NCI-H146 treated with DMSO at 0.1 percent for 48 hours (cell line): Measurements from ENCODE around the gene SDF4.

Experiments used
- DNase-seq: peaks from one replicate; lab custom pipeline; 2025; ENCODE audit not compliant: unreplicated experiment; lab: John Stamatoyannopoulos, UW

Gene SDF4

GRCh38 chr1:1231400-1232207 lies at the start of gene SDF4:
TSS of gene SDF4 (minus strand) at chr1:1232001. CDS start at chr1:1228772, 3,229 bp downstream.
- DNase-seq, result peak; percentile 71

DNA sequence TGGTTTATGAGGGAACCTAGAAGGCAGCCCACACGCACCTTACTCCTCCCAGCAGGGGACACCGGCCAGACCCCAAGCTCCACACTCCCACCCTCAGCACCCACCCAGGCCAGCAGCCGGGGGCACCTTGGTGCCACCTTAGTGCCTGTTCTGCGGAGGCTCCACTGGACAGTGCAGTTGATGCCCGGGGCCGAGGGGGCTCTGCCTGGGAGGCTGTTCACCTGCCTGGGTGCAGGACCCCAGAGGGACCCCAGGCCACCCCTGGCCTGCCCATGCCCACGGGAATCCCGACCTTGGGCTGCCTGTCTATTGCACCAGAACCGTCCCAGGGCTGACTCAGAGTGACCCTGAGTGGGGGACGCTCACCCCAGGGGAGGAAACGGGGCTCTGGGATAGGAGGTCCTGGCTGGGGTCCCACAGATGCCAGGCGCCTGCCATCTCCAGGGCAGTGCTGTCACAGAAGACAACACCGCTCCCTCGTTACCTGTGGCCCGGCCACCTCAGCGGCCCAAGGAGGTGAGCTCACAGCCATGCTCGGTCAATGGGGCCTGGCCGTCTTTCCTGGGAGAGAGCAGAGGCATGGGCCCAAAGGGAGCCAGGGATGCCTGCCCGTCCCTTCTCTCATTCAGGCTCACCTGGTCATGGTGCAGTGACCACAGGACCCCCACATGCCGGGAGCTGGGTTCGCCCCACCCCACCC lies 49.1 kb upstream of the SDF4 start:
- DNase-seq, result no peak

- DNase-seq, result no peak
Measured at GRCh38 chr1:1279028-1279427, 47.2 kb upstream of the SDF4 start.

GRCh38 chr1:1278620-1279019 lies 46.8 kb upstream of the SDF4 start:
- no peak for DNase-seq

GRCh38 chr1:1275836-1276235 lies 44.0 kb upstream of the SDF4 start:
- DNase-seq, result no peak

GRCh38 chr1:1274931-1275431 lies 43.2 kb upstream of the SDF4 start:
- DNase-seq, result no peak

DNA sequence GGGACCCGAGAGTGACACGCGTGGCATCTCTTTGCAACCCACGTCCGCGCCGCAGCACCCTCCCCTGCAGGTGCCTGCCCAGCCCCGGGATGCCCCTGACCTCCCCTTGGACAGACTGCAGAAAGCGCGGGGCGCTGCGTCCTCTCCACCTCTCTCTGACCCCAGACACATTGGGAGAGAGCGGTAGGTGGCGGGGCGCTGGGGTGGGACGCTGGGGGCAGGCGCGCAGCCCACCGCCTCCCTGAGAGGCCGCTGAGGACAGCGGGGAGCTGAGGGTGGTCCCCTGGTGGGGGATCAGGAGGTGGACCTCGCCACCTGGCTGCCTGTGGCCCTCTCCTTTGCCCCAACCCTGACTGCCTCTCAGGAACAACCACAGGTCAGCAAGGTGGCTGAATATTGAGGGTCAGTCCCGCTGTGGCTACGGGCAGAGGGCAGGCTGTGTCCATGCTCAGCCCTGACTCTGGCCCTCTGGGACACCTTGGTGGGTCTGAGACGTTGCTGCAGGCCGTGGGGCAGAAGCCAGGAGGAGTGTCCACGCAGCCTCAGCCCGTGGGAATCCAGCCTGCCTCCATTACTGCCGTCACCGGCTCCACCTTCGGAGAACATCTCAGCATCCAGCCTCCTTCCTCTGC lies 42.6 kb upstream of the SDF4 start:
- no peak for DNase-seq

- DNase-seq, result peak; percentile 25
Measured at GRCh38 chr1:1273512-1274298, 41.9 kb upstream of the SDF4 start, which contains the start of gene UBE2J2. TSS of gene UBE2J2 (minus strand) at chr1:1273854. CDS start at chr1:1267992, 5,862 bp downstream.

- DNase-seq, result no peak
Measured at GRCh38 chr1:1273209-1273511, 41.4 kb upstream of the SDF4 start.

GRCh38 chr1:1272341-1273208 lies 40.8 kb upstream of the SDF4 start:
- peak; percentile 22 for DNase-seq

DNA sequence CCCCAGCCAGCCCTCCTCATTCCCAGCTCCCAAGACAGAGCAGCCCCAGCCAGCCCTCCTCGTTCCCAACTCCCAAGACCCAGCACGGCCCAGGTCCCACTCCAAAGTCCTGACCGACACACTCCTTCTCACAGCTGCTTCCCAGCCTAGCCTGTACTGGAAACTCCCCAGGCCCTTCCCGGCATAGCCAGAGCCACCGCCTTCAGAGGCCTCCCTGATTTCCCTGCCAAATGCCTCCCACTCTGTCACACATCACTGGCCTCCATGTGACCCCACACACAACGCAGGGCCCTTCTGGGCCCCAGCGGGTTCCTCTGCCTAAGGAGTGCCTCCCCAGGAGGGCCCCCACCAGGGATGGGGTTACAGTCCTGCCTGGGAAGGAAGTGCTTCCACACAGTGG lies 39.0 kb upstream of the SDF4 start:
- DNase-seq, result no peak

DNA sequence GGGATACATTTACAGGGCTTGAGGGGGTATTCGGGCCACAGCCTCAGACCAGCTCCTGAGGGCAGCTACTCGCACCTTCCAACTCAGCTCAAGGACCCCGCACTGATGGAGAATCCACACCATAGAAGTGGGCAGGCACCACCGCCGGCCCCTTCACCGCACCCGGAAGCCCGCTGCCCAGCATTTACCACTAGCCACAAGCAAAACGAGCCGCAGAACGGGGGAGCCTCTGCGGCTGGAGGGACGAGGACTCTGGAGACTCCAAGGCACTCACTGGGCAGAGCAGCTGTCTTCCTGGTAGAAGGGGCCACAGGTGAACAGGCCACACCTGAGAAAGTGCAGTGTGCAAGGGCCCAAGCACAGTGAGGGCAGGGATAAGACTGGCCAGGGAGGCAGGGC lies 36.5 kb upstream of the SDF4 start:
- DNase-seq, result no peak

DNA sequence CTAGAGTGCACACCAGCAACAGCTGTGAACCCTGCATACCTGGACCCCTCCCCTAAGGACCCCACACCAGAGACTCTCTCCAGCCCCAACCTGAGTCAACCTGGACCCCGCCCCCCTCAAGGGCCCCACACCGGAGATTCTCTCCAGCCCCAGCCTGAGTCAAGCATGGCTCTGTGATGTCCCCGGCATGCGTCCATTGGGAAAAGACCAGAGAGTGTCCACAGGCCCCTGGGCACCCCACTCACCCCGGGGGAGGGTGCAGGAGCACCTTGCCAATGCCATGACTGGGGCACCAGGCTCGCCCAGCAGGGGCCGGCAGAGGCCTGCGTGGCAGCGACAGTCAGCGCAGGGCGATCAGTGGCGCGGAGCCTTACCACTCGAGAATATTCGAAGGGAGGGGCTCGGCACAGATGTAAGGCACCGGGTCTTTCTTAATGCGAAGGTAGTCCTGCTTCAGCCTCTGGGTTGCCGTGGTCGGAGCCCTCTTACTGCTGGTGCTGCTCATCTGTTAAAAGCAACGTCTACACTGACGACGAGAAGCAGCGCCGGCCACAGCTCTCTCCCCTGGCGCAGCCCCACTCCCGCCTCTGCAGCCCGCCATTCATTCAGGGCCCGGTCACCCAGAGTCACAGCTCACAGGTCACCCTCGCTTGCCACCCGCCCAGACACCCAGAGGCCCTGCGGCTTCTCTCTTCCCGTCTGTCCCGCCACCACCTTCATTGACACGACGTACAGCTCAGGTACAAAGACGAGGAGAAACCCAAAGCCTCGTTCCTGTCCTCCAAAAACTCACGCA lies 35.9 kb upstream of the SDF4 start:
- no peak for DNase-seq

- no peak for DNase-seq
Measured at GRCh38 chr1:1264868-1265272, 33.1 kb upstream of the SDF4 start.

- DNase-seq, result no peak
Measured at GRCh38 chr1:1264026-1264425, 32.2 kb upstream of the SDF4 start.

GRCh38 chr1:1262758-1263157 lies 31.0 kb upstream of the SDF4 start:
- no peak for DNase-seq

DNA sequence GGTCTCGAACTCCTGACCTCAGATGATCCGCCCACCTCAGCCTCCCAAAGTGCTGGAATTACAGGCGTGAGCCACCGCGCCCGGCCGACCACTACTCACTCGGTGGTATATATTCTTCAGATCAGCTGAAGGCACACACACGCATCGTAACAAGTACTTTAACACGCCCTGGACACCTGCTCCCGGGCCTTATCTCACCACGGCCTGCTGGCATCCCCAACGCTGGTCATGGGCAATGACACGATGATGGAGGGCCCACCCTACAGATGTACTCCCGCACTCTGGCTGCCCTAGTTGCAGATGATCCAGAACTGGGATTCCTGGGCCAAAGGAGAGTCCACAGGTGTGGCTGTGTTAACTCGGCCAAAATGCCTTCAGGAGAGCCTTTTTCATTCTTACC lies 30.3 kb upstream of the SDF4 start:
- no peak for DNase-seq

DNA sequence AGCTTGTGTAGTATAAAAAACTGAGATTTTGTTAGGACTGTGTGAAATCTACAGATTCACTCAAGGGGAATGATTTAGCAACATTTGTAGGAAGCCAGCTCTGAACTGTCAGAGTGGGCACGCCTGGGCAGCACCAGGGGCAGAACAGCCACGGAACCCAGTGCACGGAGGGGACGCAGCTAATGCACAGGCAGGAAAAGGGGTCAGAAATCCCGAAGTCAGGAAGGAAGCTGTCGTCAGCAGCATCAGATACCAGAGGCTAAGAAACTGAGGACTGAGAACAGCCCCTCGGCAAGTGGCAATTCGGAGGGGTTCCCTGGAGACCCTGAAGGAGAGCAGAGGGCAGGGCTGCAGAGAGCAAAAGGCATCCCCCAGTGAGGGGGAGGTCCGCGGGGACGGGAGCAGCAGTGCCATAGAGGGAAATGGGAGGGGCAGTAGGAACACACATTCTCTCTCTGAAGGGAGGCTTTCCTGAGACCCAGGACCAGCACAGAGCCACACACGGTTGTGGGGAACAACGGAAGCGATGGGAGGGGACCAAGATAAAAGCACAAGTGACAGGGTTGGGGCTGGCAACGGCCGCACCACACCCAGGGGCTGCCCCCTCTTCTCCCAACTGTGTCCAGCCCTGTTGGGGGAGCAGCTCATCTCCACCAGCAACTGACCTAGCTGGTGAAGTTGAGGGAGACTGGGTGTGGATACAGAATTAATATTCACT lies 29.2 kb upstream of the SDF4 start:
- no peak for DNase-seq
